RWPE2 (cell line): ENCODE results near the gene RGS7.
"Not testable (repeated sequence)": the region's sequence is repeated elsewhere in the genome, so short reads cannot be mapped to it uniquely, and the experiment has no call there.

Experiments used
- ATAC-seq: fragments of 200-7000 bp; cut with Tn5 transposase; 3 replicates; pipeline ENCODE4 v1.9.1; 2021; ENCODE audit warnings: low read depth
- DNase-seq: peaks from one replicate; pipeline ENCODE4 v3.0.0-alpha.2; 2020; ENCODE audit warnings: low spot score
- H3K27ac ChIP-seq: fragments of 450-650 bp; 2 replicates; pipeline ENCODE4 v1.5.1; 2017; ENCODE audit warnings: mild to moderate bottlenecking; ENCODE audit not compliant: poor library complexity, severe bottlenecking
- H3K27me3 ChIP-seq: fragments of 250-450 bp; sonication (Bioruptor Pico); 2 replicates; pipeline ENCODE4 v1.5.1; 2021; ENCODE audit warnings: mild to moderate bottlenecking, moderate library complexity; ENCODE audit not compliant: insufficient read depth, poor library complexity, severe bottlenecking
- H3K36me3 ChIP-seq: fragments of 250-450 bp; sonication (Bioruptor Pico); 2 replicates; pipeline ENCODE4 v1.5.1; 2020; ENCODE audit warnings: low read depth, mild to moderate bottlenecking, moderate library complexity
- H3K4me1 ChIP-seq: fragments of 250-450 bp; sonication (Bioruptor Pico); 2 replicates; pipeline ENCODE4 v1.5.1; 2021; ENCODE audit warnings: mild to moderate bottlenecking, moderate library complexity; ENCODE audit not compliant: insufficient read depth, poor library complexity, severe bottlenecking
- H3K4me3 ChIP-seq: fragments of 250-450 bp; sonication (Bioruptor Pico); 2 replicates; pipeline ENCODE4 v1.5.1; 2021; ENCODE audit warnings: mild to moderate bottlenecking, moderate library complexity; ENCODE audit not compliant: severe bottlenecking
- H3K9me3 ChIP-seq: fragments of 250-450 bp; sonication (Bioruptor Pico); 2 replicates; pipeline ENCODE4 v1.5.1; 2021; ENCODE audit warnings: mild to moderate bottlenecking, moderate library complexity; ENCODE audit not compliant: severe bottlenecking
- CTCF ChIP-seq: fragments of 450-650 bp; IDR thresholded peaks from one replicate; pipeline ENCODE4 v1.5.1; 2017; ENCODE audit warnings: mild to moderate bottlenecking, moderate library complexity; ENCODE audit not compliant: poor library complexity, severe bottlenecking

Gene RGS7

GRCh38 chr1:240888039-240888786 is 468.8 kb downstream of the RGS7 start:
- H3K4me1 ChIP-seq: no peaks in the 10 kb centered on the region
- no peaks in the 10 kb centered on the region for H3K36me3 ChIP-seq
- no peaks in the 10 kb centered on the region for H3K9me3 ChIP-seq
- ATAC-seq: no peak
- peak; percentile 75 for TF ChIP-seq CTCF
- no peak overlapping the region for H3K4me3 ChIP-seq
- no peaks in the 10 kb centered on the region for H3K27me3 ChIP-seq
- no peak overlapping the region for H3K27ac ChIP-seq
- no peak for DNase-seq

GRCh38 chr1:240883490-240883889 is 473.5 kb downstream of the RGS7 start:
- Histone ChIP-seq H3K4me3 (no peak overlapping the region), H3K4me1 (no peaks in the 10 kb centered on the region), H3K27me3 (no peaks in the 10 kb centered on the region), H3K27ac (no peak overlapping the region), H3K9me3 (no peaks in the 10 kb centered on the region), H3K36me3 (no peaks in the 10 kb centered on the region)
- DNase-seq: no peak
- ATAC-seq: no peak
- TF ChIP-seq CTCF: no peak

- DNase-seq, H3K9me3 ChIP-seq, H3K4me1 ChIP-seq, H3K36me3 ChIP-seq, H3K27me3 ChIP-seq, ATAC-seq, H3K27ac ChIP-seq, H3K4me3 ChIP-seq: not testable (repeated sequence)
Measured at GRCh38 chr1:240882656-240883308, 474.2 kb downstream of the RGS7 start.

- no peaks in the 10 kb centered on the region for H3K36me3 ChIP-seq
- no peaks in the 10 kb centered on the region for H3K9me3 ChIP-seq
- ATAC-seq (0 out of 3 replicates have a peak, but pooled peaks have one; percentile 42), DNase-seq (no peak)
- H3K27ac ChIP-seq: no peak overlapping the region
- TF ChIP-seq CTCF: no peak
- no peaks in the 10 kb centered on the region for H3K4me1 ChIP-seq
- H3K4me3 ChIP-seq: no peak overlapping the region
- H3K27me3 ChIP-seq: no peaks in the 10 kb centered on the region
Measured at GRCh38 chr1:240878631-240879030, 478.4 kb downstream of the RGS7 start.

- no peaks in the 10 kb centered on the region for H3K36me3 ChIP-seq
- H3K4me3 ChIP-seq: no peak overlapping the region
- ATAC-seq (no peak), DNase-seq (no peak)
- no peak for TF ChIP-seq CTCF
- no peaks in the 10 kb centered on the region for H3K4me1 ChIP-seq
- H3K9me3 ChIP-seq: no peaks in the 10 kb centered on the region
- no peak overlapping the region for H3K27ac ChIP-seq
- no peaks in the 10 kb centered on the region for H3K27me3 ChIP-seq
Measured at GRCh38 chr1:240877605-240878004, 479.4 kb downstream of the RGS7 start.
